GM19328 (cell line): ENCODE results near the gene TMEM256.

ENCODE experiments used
- ATAC-seq: cut with Tn5 transposase; IDR thresholded peaks from one replicate; pipeline ENCODE4 v1.9.1; 2021; ENCODE audit warnings: mild to moderate bottlenecking, moderate library complexity; ENCODE audit not compliant: unreplicated experiment

Gene TMEM256

GRCh38 chr17:7431231-7431630, 27.3 kb upstream of the TMEM256 start:
- ATAC-seq, result no peak

GRCh38 chr17:7429722-7430121, 25.8 kb upstream of the TMEM256 start:
- ATAC-seq, result no peak

- ATAC-seq, result no peak
These were observed 24.7 kb upstream of the TMEM256 start, which contains the start of gene SPEM3 for GRCh38 chr17:7428557-7428956. Gene SPEM3, plus strand, starts transcription at chr17:7428857. Its CDS starts 46 bp downstream, at chr17:7428903.

- ATAC-seq, result no peak
These were observed 23.7 kb upstream of the TMEM256 start for GRCh38 chr17:7427549-7427948.

- ATAC-seq, result no peak
These were observed 23.1 kb upstream of the TMEM256 start for GRCh38 chr17:7426896-7427489.

GRCh38 chr17:7426203-7426863, 22.4 kb upstream of the TMEM256 start:
- no peak for ATAC-seq

- no peak for ATAC-seq
These were observed 21.9 kb upstream of the TMEM256 start for GRCh38 chr17:7425756-7426155.

- ATAC-seq, result no peak
These were observed 21.4 kb upstream of the TMEM256 start, which contains the start of gene SPEM2 for GRCh38 chr17:7425316-7425715. Gene SPEM2, plus strand, starts transcription at chr17:7425616. Its CDS starts 73 bp downstream, at chr17:7425689.

GRCh38 chr17:7423679-7424078, 19.8 kb upstream of the TMEM256 start:
- no peak for ATAC-seq

- ATAC-seq, result no peak
These were observed 17.3 kb upstream of the TMEM256 start for GRCh38 chr17:7421186-7421585.

- no peak for ATAC-seq
These were observed 16.1 kb upstream of the TMEM256 start, which contains the start of gene SPEM1 for GRCh38 chr17:7419819-7420610. Gene SPEM1, plus strand, starts transcription at chr17:7420324. Its CDS starts 61 bp downstream, at chr17:7420385.

- no peak for ATAC-seq
These were observed 14.7 kb upstream of the TMEM256 start for GRCh38 chr17:7418472-7419152.

GRCh38 chr17:7417056-7417655, 13.3 kb upstream of the TMEM256 start:
- ATAC-seq, result no peak

- no peak for ATAC-seq
These were observed 12.4 kb upstream of the TMEM256 start for GRCh38 chr17:7416323-7416722.

GRCh38 chr17:7415784-7416183, 11.9 kb upstream of the TMEM256 start:
- ATAC-seq, result no peak

- ATAC-seq, result no peak
These were observed 10.9 kb upstream of the TMEM256 start for GRCh38 chr17:7414837-7415236.

GRCh38 chr17:7413346-7413985, 9.6 kb upstream of the TMEM256 start:
- no peak for ATAC-seq

- ATAC-seq, result no peak
These were observed 7.5 kb upstream of the TMEM256 start for GRCh38 chr17:7411427-7411750.

GRCh38 chr17:7410634-7411426, 6.9 kb upstream of the TMEM256 start:
- no peak for ATAC-seq

- ATAC-seq, result no peak
These were observed 5.8 kb upstream of the TMEM256 start for GRCh38 chr17:7409716-7410115.
